GM19395 (cell line): ENCODE data around the gene TLCD1.
A peak's percentile ranks its signal among the peaks of the same experiment; 100 is the strongest.

Source experiments
- ATAC-seq: cut with Tn5 transposase; IDR thresholded peaks from one replicate; pipeline ENCODE4 v1.9.1; 2021; ENCODE audit warnings: mild to moderate bottlenecking, moderate library complexity; ENCODE audit not compliant: unreplicated experiment

Gene TLCD1

GRCh38 chr17:28715217-28715616 lies 10.8 kb downstream of the TLCD1 start:
- no peak for ATAC-seq

- no peak for ATAC-seq
Measured at GRCh38 chr17:28714281-28714680, 11.8 kb downstream of the TLCD1 start.

GRCh38 chr17:28712705-28713415 lies 13.2 kb downstream of the TLCD1 start:
- ATAC-seq = no peak

- peak; percentile 24 for ATAC-seq
Measured at GRCh38 chr17:28712032-28712704, 13.9 kb downstream of the TLCD1 start.

- peak; percentile 34 for ATAC-seq
Measured at GRCh38 chr17:28711723-28712031, 14.4 kb downstream of the TLCD1 start, which contains the start of gene PROCA1. PROCA1 (minus strand) TSS chr17:28711888; CDS start chr17:28711660, 228 bp downstream.

GRCh38 chr17:28710861-28711722 lies 14.9 kb downstream of the TLCD1 start:
- ATAC-seq = peak; percentile 80

GRCh38 chr17:28707339-28707720 lies 18.7 kb downstream of the TLCD1 start:
- ATAC-seq = no peak

GRCh38 chr17:28706471-28707338 lies 19.3 kb downstream of the TLCD1 start:
- ATAC-seq = no peak

GRCh38 chr17:28705728-28706334 lies 20.2 kb downstream of the TLCD1 start:
- no peak for ATAC-seq

- no peak for ATAC-seq
Measured at GRCh38 chr17:28705074-28705659, 20.9 kb downstream of the TLCD1 start.

- ATAC-seq = no peak
Measured at GRCh38 chr17:28704219-28704858, 21.7 kb downstream of the TLCD1 start.

GRCh38 chr17:28703552-28704218 lies 22.3 kb downstream of the TLCD1 start:
- ATAC-seq = no peak

GRCh38 chr17:28702752-28703150 lies 23.3 kb downstream of the TLCD1 start:
- ATAC-seq = no peak

GRCh38 chr17:28702026-28702751 lies 23.8 kb downstream of the TLCD1 start:
- ATAC-seq = no peak

GRCh38 chr17:28700830-28701492 lies 25.1 kb downstream of the TLCD1 start:
- ATAC-seq = no peak

GRCh38 chr17:28700278-28700677 lies 25.8 kb downstream of the TLCD1 start:
- no peak for ATAC-seq

GRCh38 chr17:28698253-28698941 lies 27.6 kb downstream of the TLCD1 start:
- ATAC-seq = no peak
